Gastroesophageal sphincter (tissue), 3 donors: Measurements from ENCODE around the gene FAM219A.

Experiments
- CTCF ChIP-seq, 4 experiments: fragments of 200-600 bp in 2 of 4; fragments of 450-650 bp in 2 of 4; sonication (generic) in 1 of 4; IDR thresholded peaks; one replicate each; pipeline ENCODE4 v1.5.1; 2017 to 2019; ENCODE audit warnings: antibody characterized with exemption in 4 of 4, mild to moderate bottlenecking in 2 of 4, moderate library complexity in 2 of 4
- POLR2A ChIP-seq, 2 donors: fragments of 450-650 bp; IDR thresholded peaks; one replicate each; pipeline ENCODE4 v1.6.1; 2017; ENCODE audit warnings: antibody characterized with exemption in 2 of 2, mild to moderate bottlenecking in 2 of 2, moderate library complexity in 1 of 2

GRCh38 chr9:34413231-34413852, 45.0 kb downstream of the FAM219A start:
- TF ChIP-seq POLR2A (IDR thresholded peaks at IDR 0.05) (no peak), CTCF (IDR thresholded peaks at IDR 0.05) (no peak)
